ENCODE measurements around the gene C6orf120. TPM values are rescaled to one million over a fixed set of nuclear protein-coding genes. Genes with fewer than 3 reads are reported as not detected.

Gene C6orf120
- total and polyA plus RNA-seq, 2 of the 13 experiments (the other 11 are each of a cell fraction or from before 2014, with no cell fraction given), result 21.7 to 29.9 TPM

DNA sequence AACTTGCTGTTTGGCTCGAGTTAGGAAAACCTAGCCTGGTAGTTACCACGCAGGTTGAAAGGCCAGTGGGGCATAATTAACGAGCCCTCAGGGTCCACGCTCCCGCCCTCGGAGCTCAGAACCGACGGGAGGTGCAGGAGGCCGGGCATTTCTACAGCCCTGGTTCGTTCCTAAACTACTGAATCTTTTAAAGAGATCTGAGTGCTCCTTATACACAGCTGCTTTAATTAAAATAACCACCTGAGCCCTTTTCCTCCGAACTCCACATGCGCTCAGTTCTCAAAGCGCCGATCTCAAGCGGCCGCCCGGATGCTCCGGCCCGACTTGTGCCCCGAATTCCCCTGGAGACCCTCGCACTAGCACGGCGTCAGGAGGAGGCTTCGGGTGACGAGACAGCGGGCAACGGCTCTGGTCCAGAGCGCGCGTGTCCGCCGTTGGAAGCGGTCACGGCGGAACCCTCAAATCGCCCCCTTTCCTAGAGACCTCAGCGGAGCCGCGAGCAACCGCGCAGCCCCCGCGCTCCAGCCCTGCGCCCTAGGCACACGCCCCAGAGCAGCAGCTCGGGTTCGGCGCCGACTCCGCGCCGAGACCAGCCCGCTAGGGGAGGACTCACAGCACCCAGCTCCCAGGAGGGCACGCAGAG is 494 bp upstream of the C6orf120 start (continued):
- TF ChIP-seq PRPF4 (IDR thresholded peaks at IDR 0.05; ENCODE audit: low read depth, low read length, poor library complexity, severe bottlenecking) (no peak), ZNF460 (CRISPR knock-in tag; IDR thresholded peaks at IDR 0.05; ENCODE audit: borderline replicate concordance) (no peak), MBD4 (IDR thresholded peaks at IDR 0.05; ENCODE audit: borderline replicate concordance, low read length) (no peak), CBX2 (IDR thresholded peaks at IDR 0.05; ENCODE audit: low read depth, low read length) (no peak), CBX2 (CRISPR knock-in tag; IDR thresholded peaks at IDR 0.05; ENCODE audit: low read depth) (0 out of 2 replicates have a peak, but pooled peaks have one; percentile 11), THAP11 (CRISPR knock-in tag; IDR thresholded peaks at IDR 0.05) (no peak), ESRRA (CRISPR knock-in tag; IDR thresholded peaks at IDR 0.05; ENCODE audit: low read depth) (peak; percentile 61; the same call in 1 of the 2 replicates), SALL1 (CRISPR knock-in tag; IDR thresholded peaks at IDR 0.05) (no peak), ZFY (CRISPR knock-in tag; IDR thresholded peaks at IDR 0.05) (no peak), HHEX (CRISPR knock-in tag; IDR thresholded peaks at IDR 0.05) (no peak), HIVEP1 (CRISPR knock-in tag; IDR thresholded peaks at IDR 0.05) (no peak; the same call in 1 of the 2 replicates), PCBP2 (optimal IDR thresholded peaks at IDR 0.05; ENCODE audit: low read depth, low read length, poor library complexity, severe bottlenecking) (no peak), TOE1 (CRISPR knock-in tag; IDR thresholded peaks at IDR 0.05) (peak; percentile 39; the same call in 1 of the 2 replicates), NFATC3 (CRISPR knock-in tag; IDR thresholded peaks at IDR 0.05) (peak; percentile 96; the same call in 1 of the 2 replicates), SIN3A (IDR thresholded peaks at IDR 0.05; ENCODE audit: borderline replicate concordance, low read depth, low read length) (no peak), HDAC6 (IDR thresholded peaks at IDR 0.05; ENCODE audit: low read depth, low read length) (no peak), PRMT3 (CRISPR knock-in tag; IDR thresholded peaks at IDR 0.05; ENCODE audit: borderline replicate concordance, low read depth) (peak; percentile 42; the same call in 1 of the 2 replicates), SETDB1 (CRISPR knock-in tag; IDR thresholded peaks at IDR 0.05; ENCODE audit: borderline replicate concordance) (no peak), NFRKB (IDR thresholded peaks at IDR 0.05) (no peak), ZNF605 (CRISPR knock-in tag; IDR thresholded peaks at IDR 0.05) (no peak; the same call in 1 of the 2 replicates), GATAD2A (CRISPR knock-in tag; IDR thresholded peaks at IDR 0.05) (no peak), WIZ (CRISPR knock-in tag; IDR thresholded peaks at IDR 0.05) (no peak)
- TF ChIP-seq, protein P1, sequence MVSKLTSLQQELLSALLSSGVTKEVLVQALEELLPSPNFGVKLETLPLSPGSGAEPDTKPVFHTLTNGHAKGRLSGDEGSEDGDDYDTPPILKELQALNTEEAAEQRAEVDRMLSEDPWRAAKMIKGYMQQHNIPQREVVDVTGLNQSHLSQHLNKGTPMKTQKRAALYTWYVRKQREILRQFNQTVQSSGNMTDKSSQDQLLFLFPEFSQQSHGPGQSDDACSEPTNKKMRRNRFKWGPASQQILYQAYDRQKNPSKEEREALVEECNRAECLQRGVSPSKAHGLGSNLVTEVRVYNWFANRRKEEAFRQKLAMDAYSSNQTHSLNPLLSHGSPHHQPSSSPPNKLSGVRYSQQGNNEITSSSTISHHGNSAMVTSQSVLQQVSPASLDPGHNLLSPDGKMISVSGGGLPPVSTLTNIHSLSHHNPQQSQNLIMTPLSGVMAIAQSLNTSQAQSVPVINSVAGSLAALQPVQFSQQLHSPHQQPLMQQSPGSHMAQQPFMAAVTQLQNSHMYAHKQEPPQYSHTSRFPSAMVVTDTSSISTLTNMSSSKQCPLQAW (CRISPR knock-in tag; IDR thresholded peaks at IDR 0.05), result no peak
- TF ChIP-seq, protein P2, sequence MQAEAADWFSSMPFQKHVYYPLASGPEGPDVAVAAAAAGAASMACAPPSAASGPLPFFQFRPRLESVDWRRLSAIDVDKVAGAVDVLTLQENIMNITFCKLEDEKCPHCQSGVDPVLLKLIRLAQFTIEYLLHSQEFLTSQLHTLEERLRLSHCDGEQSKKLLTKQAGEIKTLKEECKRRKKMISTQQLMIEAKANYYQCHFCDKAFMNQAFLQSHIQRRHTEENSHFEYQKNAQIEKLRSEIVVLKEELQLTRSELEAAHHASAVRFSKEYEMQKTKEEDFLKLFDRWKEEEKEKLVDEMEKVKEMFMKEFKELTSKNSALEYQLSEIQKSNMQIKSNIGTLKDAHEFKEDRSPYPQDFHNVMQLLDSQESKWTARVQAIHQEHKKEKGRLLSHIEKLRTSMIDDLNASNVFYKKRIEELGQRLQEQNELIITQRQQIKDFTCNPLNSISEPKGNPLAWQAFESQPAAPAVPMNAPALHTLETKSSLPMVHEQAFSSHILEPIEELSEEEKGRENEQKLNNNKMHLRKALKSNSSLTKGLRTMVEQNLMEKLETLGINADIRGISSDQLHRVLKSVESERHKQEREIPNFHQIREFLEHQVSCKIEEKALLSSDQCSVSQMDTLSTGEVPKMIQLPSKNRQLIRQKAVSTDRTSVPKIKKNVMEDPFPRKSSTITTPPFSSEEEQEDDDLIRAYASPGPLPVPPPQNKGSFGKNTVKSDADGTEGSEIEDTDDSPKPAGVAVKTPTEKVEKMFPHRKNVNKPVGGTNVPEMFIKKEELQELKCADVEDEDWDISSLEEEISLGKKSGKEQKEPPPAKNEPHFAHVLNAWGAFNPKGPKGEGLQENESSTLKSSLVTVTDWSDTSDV (CRISPR knock-in tag; IDR thresholded peaks at IDR 0.05), result 0 out of 2 replicates have a peak, but pooled peaks have one; percentile 65
- TF ChIP-seq, protein P3, sequence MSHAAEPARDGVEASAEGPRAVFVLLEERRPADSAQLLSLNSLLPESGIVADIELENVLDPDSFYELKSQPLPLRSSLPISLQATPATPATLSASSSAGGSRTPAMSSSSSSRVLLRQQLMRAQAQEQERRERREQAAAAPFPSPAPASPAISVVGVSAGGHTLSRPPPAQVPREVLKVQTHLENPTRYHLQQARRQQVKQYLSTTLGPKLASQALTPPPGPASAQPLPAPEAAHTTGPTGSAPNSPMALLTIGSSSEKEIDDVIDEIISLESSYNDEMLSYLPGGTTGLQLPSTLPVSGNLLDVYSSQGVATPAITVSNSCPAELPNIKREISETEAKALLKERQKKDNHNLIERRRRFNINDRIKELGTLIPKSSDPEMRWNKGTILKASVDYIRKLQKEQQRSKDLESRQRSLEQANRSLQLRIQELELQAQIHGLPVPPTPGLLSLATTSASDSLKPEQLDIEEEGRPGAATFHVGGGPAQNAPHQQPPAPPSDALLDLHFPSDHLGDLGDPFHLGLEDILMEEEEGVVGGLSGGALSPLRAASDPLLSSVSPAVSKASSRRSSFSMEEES (CRISPR knock-in tag; IDR thresholded peaks at IDR 0.05), result no peak
